GM19468 (cell line): ENCODE data around the gene USP35.
"Not testable (repeated sequence)": the region's sequence is repeated elsewhere in the genome, so short reads cannot be mapped to it uniquely, and the experiment has no call there.

ENCODE experiments used
- ATAC-seq: cut with Tn5 transposase; IDR thresholded peaks from one replicate; pipeline ENCODE4 v1.9.1; 2021; ENCODE audit warnings: mild to moderate bottlenecking, moderate library complexity, moderate number of reproducible peaks; ENCODE audit not compliant: unreplicated experiment; ENCODE audit errors: extremely low read depth

The USP35 gene

DNA sequence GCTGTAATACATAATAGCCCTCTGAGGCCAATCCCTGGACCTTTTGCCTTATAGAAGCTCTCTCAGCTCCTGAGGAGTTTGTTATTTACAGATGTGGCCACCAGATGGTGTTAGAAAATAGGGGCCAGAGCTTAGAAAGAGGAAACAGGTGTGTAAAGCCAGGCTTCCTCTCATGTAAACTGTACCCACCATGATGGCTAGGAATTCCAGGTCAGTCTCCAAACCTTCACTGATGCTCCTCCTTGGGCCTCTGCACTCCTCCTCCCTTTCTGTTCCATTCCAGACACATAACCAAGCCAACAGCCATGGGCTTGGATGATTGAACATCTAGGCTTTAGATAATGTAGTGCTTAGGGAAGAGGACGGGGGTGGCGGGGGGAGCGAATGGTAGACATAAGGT, 39.7 kb downstream of the USP35 start:
- peak; percentile 43 for ATAC-seq

DNA sequence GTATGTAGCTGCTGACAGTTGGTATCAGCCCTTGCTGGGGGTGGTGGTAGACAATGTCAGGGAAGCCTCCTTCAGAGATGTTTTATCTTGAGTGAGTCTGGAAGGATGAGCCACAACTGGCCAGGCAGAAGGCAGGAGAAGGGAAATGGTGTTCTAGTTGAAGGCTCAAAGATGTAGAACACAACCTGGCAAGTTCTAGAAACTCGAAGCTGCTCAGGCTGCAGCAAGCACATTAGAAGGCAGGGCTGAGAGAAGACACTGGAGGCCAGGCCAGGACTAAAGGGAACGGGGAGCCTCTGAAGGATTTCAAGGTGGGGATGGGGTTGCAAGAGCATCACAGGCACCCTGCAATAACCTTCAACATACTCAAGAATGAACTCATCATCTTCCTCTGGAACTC, 40.4 kb downstream of the USP35 start:
- ATAC-seq = no peak

DNA sequence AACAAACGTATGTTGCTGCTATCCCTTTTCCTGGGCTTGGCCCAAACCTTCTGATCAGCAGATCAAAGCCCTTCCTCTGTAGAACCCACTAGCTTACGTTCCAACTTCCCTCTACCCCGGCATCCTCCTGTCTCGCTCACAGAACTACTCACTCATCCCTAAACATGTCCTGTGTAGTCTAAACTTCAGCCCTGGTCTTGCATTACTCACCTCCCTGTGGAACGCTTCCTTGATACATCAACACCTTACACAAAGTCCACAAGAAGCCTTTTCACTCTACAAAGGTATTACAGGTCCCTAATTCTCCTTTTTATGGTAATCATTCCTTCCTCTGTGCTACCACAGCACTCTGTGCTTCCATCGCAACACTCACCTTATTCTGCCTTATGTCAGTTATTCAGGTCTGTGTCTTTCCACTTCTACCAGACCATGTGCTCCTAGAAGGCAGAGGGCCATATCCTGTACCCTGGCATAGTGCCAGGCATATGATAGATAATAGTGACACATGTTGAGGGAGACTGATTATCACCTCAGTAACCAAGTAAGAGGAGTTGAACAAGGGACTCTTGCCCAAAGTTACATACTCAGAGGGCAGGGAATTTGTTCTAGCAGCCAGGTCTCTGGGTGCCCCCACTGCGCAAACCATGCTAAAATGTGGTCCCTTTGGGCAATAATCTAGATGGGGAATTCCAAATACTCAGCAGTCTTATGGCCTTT, 41.6 kb downstream of the USP35 start:
- ATAC-seq = no peak

DNA sequence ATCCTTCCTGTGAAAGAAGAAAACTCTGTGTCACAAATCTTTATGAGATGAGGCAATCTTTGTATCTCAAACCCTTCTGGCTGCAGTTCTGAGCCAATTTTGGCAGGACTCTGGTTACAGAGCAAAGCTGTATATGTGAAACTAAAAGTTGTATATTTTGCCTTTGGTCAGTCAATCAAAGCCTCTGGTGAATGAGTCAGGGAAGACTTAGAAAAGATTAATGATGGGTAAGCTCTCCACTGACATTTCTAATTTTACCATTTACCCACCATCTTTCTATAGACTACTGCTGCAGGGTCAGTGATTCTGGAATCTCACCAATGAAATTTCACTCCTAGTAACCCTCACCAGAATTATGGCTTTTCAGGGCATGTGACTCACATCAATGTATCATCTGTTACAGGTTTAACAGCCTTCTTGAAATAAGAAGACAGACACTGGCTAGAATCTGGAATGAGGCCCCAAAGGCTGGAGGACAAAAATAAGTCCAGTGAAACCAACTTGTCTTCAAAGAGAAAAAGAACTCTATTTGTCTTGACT, 43.3 kb downstream of the USP35 start:
- no peak for ATAC-seq

DNA sequence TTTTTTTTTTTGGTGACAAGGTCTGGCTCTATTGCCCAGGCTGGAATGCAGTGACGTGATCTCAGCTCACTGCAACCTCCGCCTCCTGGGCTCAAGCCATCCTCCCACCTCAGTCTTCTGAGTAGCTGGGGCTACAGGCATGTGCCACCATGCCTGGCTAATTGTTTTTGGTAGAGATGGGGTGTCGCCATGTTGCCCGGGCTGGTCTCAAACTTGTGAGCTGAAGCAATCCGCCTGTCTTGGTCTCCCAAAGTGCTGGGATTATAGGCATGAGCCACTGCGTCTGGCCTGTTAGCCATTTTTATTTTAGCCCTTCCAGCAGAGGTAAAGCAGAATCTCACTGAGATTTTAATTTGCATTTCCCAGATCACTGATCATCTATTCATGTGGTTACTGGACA, 44.3 kb downstream of the USP35 start:
- ATAC-seq = not testable (repeated sequence)

DNA sequence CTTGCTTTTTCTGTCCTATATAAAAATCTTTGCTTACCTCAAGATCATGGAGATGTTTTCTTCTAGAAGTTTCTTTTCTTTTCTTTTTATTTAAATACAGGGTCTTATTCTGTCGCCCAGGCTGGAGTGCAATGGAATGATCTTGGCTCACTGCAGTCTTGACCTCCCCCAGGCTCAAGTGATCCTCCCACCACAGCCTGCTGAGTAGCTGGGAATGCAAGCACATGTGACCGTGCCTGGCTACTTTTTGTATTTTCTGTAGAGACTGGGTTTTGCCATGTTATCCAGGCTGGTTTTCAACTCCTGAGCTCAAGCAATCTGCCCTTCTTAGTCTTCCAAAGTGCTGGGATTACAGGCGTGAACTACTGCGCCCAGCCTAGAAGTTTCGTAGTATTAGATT, 45.3 kb downstream of the USP35 start:
- no peak for ATAC-seq

DNA sequence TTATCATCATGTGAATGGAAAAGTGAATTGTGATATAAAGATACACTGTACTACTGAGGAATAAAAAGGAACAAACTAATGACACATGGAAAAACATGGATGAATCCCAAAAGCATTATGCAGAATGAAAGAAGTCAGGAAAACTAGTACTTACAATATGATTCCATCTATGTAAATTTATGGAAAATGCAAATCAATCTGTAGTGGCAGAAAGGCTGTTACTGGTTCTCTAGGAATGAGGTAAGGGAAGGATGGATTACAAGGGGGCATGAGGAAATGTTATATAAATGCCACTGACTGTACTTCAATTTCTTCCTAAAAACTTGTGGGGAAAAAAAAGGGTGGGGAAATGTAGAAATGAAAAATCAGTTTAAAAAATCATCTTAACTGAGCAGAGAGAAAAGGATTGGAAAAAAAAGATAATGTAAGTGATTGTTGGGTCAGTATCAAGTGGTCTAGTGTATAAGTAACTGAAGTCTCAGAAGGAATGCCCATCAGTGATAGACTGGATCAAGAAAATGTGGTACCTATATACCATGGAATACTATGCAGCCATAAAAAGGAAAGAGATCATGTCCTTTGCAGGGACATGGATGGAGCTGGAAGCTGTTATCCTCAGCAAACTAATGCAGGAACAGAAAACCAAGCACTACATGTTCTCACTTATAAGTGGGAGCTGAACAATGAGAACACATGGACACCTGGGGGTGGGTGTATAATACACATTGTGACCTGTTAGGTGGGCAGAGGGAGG, 48.8 kb downstream of the USP35 start:
- ATAC-seq = no peak

DNA sequence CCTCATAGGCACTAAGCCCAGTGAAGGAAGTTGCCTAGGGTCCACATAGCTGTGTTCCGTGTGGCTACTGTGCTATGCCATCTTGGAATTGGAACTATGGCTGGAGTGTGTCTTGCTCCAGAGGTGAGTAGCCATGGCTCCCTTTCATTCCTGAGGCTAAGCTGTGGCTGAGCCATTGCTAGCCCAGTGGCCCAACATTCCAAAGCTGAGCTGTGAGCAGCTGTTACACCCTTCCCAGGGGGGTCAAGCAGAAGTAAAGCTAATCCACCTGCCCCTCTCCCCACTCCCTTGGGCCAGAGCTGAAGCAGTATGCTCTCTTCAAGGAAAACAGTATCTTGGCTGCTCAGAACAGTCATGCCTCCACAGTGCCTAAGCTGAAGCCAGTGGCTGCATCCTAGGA, 51.1 kb downstream of the USP35 start:
- no peak for ATAC-seq

DNA sequence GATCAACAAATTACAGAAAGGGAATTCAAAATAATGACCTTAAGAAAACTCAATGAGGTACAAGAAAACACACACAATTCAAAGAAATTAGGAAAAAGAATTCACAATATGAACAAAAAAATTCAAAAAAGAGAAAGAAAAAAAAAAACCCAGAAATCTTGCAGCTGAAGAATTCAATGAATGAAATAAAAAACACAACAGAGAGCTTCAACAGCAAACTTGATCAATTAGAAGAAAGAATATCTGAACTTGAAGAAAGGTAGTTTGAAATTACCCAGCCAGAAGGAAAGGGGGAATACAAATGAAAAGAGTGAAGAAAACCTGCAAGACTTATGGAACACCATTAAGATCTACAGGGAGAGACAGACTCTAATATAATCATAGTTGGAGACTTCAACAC, 52.8 kb downstream of the USP35 start:
- ATAC-seq = no peak

DNA sequence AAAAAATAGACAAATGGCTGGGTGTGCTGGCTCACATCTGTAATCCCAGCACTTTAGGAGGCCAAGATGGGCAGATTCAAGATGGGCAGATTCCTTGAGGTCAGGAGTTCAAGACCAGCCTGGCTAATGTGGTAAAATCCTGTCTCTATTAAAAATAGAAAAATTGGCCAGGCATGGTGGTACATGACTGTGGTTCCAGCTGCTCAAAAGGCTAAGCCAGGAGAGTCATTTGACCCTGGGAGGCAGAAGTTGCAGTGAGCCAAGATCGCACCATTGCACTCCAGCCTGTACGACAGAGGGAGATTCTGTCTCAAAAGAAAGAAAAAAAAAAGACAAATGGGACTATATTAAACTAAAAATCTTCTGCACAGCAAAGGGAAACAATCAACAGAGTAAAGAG, 55.4 kb downstream of the USP35 start:
- ATAC-seq = no peak

DNA sequence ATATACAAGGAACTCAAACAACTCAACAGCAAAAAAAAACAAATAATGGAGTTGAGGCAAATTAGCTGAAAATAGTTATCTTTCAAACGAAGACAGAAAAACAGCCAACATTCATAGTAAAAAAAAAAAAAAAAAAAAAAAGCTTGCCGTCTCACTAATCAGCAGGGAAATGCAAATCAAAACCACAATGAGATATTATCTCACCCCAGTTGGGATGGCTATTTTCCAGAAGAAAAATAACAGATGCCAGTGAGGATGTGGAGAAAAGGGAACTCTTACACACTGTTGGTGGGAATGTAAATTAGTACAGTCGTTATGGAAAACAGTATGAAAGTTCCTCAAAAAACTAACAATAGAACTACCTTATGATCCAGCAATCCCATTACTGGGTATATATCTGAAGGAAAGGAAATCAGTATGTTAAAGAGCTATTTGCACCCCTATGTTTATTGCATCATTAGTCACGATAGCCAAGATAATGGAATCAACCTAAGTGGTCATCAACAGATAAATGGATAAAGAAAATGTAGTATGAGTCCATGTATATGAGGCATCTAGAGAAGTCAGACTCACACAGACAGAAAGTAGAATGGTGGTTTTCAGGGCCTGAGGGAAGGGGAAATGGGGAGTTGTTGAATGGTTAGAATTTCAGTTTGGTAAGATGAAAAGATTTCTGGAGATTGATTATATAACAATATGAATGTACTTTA, 56.0 kb downstream of the USP35 start:
- no peak for ATAC-seq

DNA sequence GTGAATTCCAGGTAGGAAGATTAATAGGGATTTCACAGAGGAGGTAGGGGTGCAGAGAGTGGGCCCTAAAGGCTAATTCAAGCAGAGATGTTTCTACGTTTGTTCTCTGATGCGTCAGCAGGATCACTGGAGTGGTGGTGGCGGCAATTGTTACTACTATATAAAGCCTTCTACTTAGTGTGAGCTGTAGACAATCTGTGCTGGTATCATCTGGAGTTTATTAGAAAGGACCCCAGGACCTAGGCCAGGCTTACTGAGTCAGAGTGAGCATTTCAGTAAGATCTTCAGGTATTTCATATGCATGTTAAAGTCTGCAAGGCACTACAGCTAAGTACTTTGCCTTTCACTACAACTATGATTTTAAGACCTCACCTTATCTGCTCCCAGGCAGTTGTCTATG, 59.5 kb downstream of the USP35 start:
- no peak for ATAC-seq

DNA sequence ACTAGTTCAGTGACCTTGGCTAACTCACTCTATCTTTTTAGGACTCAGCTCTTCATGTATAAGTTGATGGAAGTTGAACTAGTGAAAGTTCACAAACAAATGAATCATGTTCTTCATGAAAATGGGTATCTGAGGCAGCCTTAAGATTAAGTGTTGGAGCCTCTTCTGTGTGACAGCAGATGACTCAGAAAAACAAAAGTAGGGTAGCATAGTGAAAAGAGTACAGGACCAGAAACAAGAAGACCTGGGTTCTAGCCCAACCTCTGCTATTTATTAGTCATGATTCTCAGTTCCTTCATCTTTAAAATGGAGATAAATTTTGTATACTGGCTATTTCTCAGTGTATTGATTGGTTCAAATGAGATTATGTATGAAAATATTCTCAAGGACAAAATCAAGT, 60.2 kb downstream of the USP35 start:
- ATAC-seq = no peak

DNA sequence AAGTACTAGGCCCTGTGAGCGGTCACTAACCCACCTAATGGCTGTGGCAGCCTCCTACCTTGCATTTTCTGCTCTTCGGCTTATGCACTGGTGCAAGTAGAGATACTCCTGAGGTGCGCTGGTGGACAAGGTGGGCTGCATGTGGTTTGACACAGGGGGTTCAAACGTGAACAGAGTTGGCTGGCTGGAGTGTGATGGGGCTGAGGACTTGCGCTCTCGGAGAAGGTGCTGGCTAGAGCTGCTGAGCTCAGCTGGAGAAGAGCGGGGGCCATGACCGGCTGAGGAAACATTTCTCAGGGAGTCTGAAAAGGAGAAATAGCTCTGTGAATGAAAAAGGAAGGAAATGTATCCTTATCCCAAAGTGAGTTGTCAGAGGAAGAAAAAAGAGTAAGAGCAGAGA, 61.4 kb downstream of the USP35 start:
- ATAC-seq = no peak

DNA sequence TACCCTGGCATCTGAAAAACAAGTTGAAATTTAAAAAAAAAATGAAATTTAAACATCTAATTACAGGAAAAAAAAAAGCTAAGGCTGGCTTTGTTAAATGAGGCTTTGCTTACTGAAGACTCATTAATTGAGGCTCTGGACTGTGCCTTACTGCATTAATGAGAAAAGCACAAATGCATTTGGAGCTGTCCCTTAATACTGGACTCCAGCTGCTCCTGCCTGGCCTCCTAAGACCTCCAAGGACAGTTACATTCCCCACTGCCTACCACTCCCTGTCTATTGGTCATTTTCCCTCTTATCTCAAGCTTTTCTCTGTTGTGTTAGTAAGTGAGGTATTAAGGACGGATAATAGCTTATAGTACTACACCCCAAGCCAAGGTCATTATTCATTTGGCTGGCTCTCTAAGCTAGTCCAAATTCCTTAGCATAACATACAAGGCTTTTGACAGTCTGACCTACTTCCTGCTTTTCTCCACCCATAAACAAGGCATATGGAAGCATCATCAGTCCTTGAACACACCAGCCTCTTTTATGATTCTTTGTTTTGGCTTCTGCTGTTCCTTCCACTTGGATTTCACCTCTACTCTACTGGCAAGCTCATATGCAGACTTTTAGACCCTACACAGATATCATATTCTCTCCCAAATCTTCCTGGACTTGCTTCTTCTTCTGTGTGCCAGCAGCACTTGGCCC, 62.5 kb downstream of the USP35 start:
- no peak for ATAC-seq

DNA sequence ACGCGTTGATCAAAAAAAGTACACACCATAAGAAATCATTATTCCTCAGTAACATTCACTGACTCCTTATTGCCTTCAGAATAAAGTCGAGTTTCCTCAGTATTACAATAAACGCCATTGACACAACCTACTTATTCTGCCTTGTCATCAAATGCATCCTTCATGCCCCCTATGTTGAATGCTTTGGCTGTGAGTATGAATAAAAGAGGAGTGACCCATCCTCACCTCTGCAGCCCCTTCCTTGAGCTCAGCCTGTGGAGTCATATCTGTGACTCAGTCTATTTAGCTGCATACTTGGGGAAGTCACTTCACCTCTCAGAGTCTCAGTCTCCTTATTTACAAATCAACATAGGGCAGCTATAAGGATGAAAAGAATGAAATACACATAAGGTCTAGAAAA, 65.1 kb downstream of the USP35 start:
- no peak for ATAC-seq

DNA sequence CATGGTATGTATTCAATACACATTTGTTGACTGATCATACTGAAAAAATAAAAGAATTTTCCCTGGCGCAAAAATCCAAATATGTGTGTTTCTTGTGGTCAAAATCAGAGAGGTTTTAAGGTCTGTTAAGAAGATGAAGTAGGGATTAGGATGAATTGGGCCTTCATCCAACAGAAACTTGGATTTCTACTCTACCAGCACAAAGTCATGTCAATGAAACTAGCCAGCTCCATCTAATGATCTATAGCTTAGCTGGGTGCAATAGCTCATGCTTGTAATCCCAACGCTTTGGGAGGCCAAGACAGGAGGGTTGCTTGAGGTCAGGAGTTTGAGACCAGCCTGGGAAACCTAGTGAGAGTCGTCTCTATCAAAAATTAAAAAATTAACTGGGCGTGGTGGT, 65.5 kb downstream of the USP35 start:
- ATAC-seq = no peak

DNA sequence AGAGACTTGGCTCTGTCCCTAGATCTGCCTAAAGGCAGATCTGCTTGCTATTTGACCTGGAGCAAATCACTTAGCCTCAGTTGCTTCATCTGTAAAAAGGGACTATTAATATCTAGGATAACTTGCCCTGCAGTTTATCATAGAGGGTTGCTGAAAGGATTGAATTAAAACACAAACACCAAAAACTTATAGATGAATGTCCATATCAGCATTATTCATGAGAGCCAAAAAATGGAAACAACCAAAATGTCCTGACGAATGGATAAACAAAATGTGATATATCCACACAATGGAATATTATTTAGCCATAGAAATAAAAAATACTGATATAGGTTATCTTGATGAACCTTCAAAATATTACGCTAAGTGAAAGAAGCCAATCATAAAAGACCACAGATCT, 67.2 kb downstream of the USP35 start:
- no peak for ATAC-seq

DNA sequence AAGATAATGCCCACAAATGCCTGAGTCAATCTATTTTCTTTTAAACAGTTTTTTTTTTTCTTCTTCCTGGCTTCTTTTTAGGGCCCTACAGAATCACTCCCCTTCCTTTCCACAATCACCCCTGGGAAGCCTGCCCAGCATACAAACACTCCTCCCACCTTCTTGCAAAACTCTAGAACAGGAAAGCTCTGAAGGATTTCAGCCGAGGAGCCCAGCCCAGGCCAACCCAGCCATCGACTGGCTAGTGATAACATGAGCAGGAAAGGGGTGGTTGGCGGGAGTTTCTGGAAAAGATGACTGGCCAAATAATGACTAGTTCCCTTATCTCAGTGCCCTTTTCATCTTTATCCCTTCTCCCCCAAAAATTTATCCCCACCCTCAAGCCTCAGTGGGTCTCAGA, 68.2 kb downstream of the USP35 start:
- no peak for ATAC-seq

DNA sequence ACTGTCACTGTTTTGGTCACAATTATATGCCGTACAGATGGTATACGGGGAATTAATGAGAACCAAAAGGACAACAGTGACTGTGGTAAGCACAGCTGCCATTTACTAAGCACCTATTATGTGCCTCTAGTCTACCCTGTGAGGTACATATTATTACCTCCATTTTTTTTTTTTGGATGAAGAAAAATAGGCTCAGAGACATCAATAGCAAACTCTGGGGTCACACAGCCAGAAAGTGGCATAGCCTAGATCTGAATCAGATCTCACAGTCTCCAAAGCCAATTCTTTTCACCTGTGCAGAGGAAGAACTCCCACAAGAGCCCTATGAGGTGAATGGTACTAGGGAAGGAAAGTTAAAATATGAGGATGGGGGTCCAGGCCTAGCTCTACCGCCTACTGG, 68.9 kb downstream of the USP35 start:
- no peak for ATAC-seq
